ENCODE data around the gene SLC6A9. TPM values are rescaled to one million over a fixed set of nuclear protein-coding genes. Genes with fewer than 3 reads are reported as not detected.

Gene SLC6A9
- total RNA-seq, 1 experiment from 2014 or later = 12.8 TPM

DNA sequence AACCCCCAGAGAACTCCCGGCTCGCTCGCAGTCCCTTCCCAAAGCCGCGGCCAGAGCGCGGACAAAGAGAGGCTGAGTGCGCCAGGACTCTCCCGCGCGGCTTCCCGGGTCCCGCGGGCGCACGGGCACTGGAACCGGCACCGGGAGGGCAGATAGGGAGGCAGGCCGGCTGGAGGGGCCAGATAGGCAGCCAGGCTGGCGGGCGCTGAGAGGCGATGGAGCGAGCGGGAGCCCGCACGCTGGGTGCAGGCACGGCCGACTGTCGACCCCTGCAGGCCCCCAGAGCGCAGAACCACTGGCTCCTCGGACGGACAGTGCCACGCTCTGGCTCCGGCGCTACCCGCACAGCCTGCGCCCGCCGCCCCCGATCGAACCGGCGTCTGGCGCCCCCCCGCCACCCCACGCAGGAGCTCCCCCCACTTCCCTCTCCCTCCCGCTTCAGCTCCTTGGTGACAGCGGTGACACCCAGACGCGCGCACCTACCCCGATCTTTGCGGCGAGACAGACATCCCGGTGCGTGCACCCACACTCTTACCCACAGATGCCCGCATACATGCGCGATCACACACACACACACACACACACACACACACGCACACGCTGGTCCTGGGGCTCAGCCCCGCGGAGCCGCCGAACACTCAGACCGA is 534 bp downstream of the SLC6A9 start:
- no peaks in the 10 kb centered on the region for H3K27me3 ChIP-seq (ENCODE audit: insufficient read depth, low read length)
- H3K27ac ChIP-seq (ENCODE audit: low read depth, low read length) = peak overlapping the region; percentile 91
- peak; percentile 47 for ATAC-seq
- intact Hi-C loops (cut with micrococcal nuclease) = loop anchor here (10.0 kb wide), 1 partner anchor 806 kb away; no protein-coding TSS in a partner anchor
- H3K36me3 ChIP-seq (ENCODE audit: control insufficient read depth in 1 of 2, insufficient read depth in 2 of 2, low read length in 2 of 2) = no peaks in the 10 kb centered on the region
- H3K4me2 ChIP-seq (ENCODE audit: low read length) = peak overlapping the region; percentile 85
- TF ChIP-seq, protein P1, sequence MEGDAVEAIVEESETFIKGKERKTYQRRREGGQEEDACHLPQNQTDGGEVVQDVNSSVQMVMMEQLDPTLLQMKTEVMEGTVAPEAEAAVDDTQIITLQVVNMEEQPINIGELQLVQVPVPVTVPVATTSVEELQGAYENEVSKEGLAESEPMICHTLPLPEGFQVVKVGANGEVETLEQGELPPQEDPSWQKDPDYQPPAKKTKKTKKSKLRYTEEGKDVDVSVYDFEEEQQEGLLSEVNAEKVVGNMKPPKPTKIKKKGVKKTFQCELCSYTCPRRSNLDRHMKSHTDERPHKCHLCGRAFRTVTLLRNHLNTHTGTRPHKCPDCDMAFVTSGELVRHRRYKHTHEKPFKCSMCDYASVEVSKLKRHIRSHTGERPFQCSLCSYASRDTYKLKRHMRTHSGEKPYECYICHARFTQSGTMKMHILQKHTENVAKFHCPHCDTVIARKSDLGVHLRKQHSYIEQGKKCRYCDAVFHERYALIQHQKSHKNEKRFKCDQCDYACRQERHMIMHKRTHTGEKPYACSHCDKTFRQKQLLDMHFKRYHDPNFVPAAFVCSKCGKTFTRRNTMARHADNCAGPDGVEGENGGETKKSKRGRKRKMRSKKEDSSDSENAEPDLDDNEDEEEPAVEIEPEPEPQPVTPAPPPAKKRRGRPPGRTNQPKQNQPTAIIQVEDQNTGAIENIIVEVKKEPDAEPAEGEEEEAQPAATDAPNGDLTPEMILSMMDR (IDR thresholded peaks at IDR 0.05 in 2 of 3, conservative IDR thresholded peaks at IDR 0.05 in 1 of 3; ENCODE audit: borderline replicate concordance in 1 of 3, insufficient read depth in 1 of 3, low read depth in 2 of 3, low read length in 2 of 3) = peak in 1 of 3 experiments; percentile 28; a peak in 2 of 6 replicates
- TF ChIP-seq SP1 (IDR thresholded peaks at IDR 0.05; ENCODE audit: low read depth) (no peak), POLR2A (IDR thresholded peaks at IDR 0.05; ENCODE audit: borderline replicate concordance, extremely low read depth, insufficient read depth, insufficient read length) (peak; percentile 33)
- H3K4me1 ChIP-seq (ENCODE audit: control insufficient read depth in 1 of 2, insufficient read depth in 2 of 2, low read length in 2 of 2) = peaks cover 32 to 46% of the 10 kb centered on the region in 2 experiments
- H2AFZ ChIP-seq (ENCODE audit: low read depth, low read length, poor library complexity, severe bottlenecking) = no peak overlapping the region
- POLR2A ChIA-PET = interaction anchor here (1.0 to 1.5 kb wide), 2 partner anchors 10 to 24 kb away, joined by 4 to 8 read pairs; no protein-coding TSS in a partner anchor
- CTCF ChIA-PET = no interaction called here
- RAD21 ChIA-PET (ENCODE audit: low non-redundant PET in 1 of 2, low total read pairs in 2 of 2, uncharacterized antibody in 2 of 2, unreplicated experiment in 2 of 2) = interaction anchor here in 1 of 2 experiments (0.7 kb wide), 1 partner anchor 15 kb away, joined by 6 read pairs; no protein-coding TSS in a partner anchor
- H4K20me1 ChIP-seq (ENCODE audit: insufficient read depth) = no peaks in the 10 kb centered on the region
- no peaks in the 10 kb centered on the region for H3K9me3 ChIP-seq (ENCODE audit: control insufficient read depth in 1 of 2, insufficient read depth in 1 of 2, low read depth in 1 of 2, low read length in 2 of 2)
- H3K4me3 ChIP-seq (replicated peaks in 1 of 2; ENCODE audit: low read depth in 1 of 2, low read length in 2 of 2) = peak overlapping the region; percentile 68 to 86
- no peaks in the 10 kb centered on the region for H3K79me2 ChIP-seq (ENCODE audit: insufficient read depth, low read length)
- H3K9ac ChIP-seq (ENCODE audit: low read length) = peak overlapping the region; percentile 86
- no peaks in the 10 kb centered on the region for H3K9me2 ChIP-seq (ENCODE audit: insufficient read depth)
- no TSS peak for BruUV-seq (replicated peaks)
- DNase-seq (ENCODE audit: low read depth, low spot score) = no peak

DNA sequence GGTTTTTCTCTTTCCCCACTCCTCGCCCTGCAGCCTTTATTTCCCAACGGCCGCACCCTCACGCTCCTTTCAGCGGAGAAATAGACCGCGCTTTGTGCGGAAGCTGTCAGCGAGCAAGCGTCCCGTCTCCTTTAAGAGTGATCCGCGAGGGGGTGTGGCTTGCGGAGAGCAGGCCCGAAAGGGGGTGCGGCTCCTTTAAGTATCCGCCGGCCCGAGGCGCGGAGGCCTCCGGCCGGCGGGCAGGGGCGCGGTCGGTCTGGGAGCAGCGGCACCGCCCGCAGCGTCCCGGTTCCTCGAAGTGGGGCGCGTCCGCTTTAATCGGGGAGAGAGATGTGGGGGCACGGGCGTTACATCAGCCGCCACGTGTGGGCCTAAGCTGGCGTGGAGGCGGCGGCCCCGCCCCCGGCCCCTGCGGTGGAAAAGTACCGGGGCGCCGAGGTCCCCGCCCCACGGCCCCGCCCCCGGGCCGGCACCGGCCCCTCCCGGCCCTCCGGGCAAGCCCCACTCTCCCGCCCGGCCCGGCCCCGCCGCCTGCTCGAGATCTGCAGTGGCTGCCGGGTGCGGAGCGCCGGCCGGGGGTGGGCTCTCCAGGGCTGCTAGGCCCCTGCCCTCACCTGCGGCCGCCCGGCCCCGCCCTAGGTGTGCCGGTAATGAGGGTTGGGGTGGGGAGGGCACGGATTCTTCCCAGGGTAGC is 1.2 kb downstream of the SLC6A9 start:
- POLR2A ChIA-PET = no interaction called here
- Histone ChIP-seq H3K36me3 (ENCODE audit: control insufficient read depth in 1 of 2, insufficient read depth in 2 of 2, low read length in 2 of 2) (no peaks in the 10 kb centered on the region), H4K20me1 (ENCODE audit: insufficient read depth) (no peaks in the 10 kb centered on the region), H3K4me1 (ENCODE audit: control insufficient read depth in 1 of 2, insufficient read depth in 2 of 2, low read length in 2 of 2) (peaks cover 32 to 46% of the 10 kb centered on the region in 2 experiments), H3K27me3 (ENCODE audit: insufficient read depth, low read length) (no peaks in the 10 kb centered on the region), H3K9me2 (ENCODE audit: insufficient read depth) (no peaks in the 10 kb centered on the region), H3K27ac (ENCODE audit: low read depth, low read length) (peak overlapping the region; percentile 91), H3K4me3 (replicated peaks in 1 of 2; ENCODE audit: low read depth in 1 of 2, low read length in 2 of 2) (peak overlapping the region; percentile 68 to 86), H2AFZ (ENCODE audit: low read depth, low read length, poor library complexity, severe bottlenecking) (no peak overlapping the region), H3K4me2 (ENCODE audit: low read length) (peak overlapping the region; percentile 85), H3K9ac (ENCODE audit: low read length) (peak overlapping the region; percentile 86), H3K9me3 (ENCODE audit: control insufficient read depth in 1 of 2, insufficient read depth in 1 of 2, low read depth in 1 of 2, low read length in 2 of 2) (no peaks in the 10 kb centered on the region), H3K79me2 (ENCODE audit: insufficient read depth, low read length) (no peaks in the 10 kb centered on the region)
- BruUV-seq (replicated peaks) = no TSS peak
- CTCF ChIA-PET = no interaction called here
- DNase-seq (ENCODE audit: low read depth, low spot score) (peak; percentile 86), ATAC-seq (peak; percentile 78)
- RAD21 ChIA-PET (ENCODE audit: low non-redundant PET in 1 of 2, low total read pairs in 2 of 2, uncharacterized antibody in 2 of 2, unreplicated experiment in 2 of 2) = no interaction called here
- intact Hi-C loops (cut with micrococcal nuclease) = loop anchor here (10.0 kb wide), 1 partner anchor 805 kb away; no protein-coding TSS in a partner anchor
- peak; percentile 63; the same call in 1 of the 2 replicates for TF ChIP-seq ZFX (IDR thresholded peaks at IDR 0.05)
- TF ChIP-seq, protein P2, sequence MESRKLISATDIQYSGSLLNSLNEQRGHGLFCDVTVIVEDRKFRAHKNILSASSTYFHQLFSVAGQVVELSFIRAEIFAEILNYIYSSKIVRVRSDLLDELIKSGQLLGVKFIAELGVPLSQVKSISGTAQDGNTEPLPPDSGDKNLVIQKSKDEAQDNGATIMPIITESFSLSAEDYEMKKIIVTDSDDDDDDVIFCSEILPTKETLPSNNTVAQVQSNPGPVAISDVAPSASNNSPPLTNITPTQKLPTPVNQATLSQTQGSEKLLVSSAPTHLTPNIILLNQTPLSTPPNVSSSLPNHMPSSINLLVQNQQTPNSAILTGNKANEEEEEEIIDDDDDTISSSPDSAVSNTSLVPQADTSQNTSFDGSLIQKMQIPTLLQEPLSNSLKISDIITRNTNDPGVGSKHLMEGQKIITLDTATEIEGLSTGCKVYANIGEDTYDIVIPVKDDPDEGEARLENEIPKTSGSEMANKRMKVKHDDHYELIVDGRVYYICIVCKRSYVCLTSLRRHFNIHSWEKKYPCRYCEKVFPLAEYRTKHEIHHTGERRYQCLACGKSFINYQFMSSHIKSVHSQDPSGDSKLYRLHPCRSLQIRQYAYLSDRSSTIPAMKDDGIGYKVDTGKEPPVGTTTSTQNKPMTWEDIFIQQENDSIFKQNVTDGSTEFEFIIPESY (IDR thresholded peaks at IDR 0.05; ENCODE audit: extremely low read depth, insufficient replicate concordance, low read length) = peak; percentile 57
- peak; percentile 17 for TF ChIP-seq POLR2A (IDR thresholded peaks at IDR 0.05; ENCODE audit: borderline replicate concordance, extremely low read depth, insufficient read depth, insufficient read length)
- peak; percentile 74 for TF ChIP-seq POLR2AphosphoS5 (IDR thresholded peaks at IDR 0.05; ENCODE audit: low read depth, low read length)
- peak; percentile 64 for TF ChIP-seq TCF7L2 (IDR thresholded peaks at IDR 0.05; ENCODE audit: borderline replicate concordance, extremely low read depth, insufficient read depth, insufficient read length)
- TF ChIP-seq ZNF274 (IDR thresholded peaks at IDR 0.05; ENCODE audit: low read depth, low read length) = no peak
- TF ChIP-seq, protein P3, sequence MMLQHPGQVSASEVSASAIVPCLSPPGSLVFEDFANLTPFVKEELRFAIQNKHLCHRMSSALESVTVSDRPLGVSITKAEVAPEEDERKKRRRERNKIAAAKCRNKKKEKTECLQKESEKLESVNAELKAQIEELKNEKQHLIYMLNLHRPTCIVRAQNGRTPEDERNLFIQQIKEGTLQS (IDR thresholded peaks at IDR 0.05) = no peak
- TF ChIP-seq YY1 (IDR thresholded peaks at IDR 0.05; ENCODE audit: extremely low read depth, insufficient replicate concordance, low read depth, low read length) = peak; percentile 5

All from HCT116 (cell line).